ENCODE data around the gene EIF4H.

GRCh38 chr7:74164985-74165456 is 9.1 kb upstream of the EIF4H start:
- no peak for TF ChIP-seq CTCF (IDR thresholded peaks at IDR 0.05; ENCODE audit: insufficient read depth, low read length)
- TF ChIP-seq GABPA (IDR thresholded peaks at IDR 0.05; ENCODE audit: low read depth), result no peak

Data from HL-60 (cell line).